Spinal cord (tissue), 10 donors: ENCODE measurements around the gene ERP27. TPM values are rescaled to one million over a fixed set of nuclear protein-coding genes. Genes with fewer than 3 reads are reported as not detected.

Source experiments
- DNase-seq, 6 donors: peaks; one replicate each; pipeline versions ENCODE4 v3.0.0 to v3.0.0-alpha.2; 2013 to 2015; ENCODE audit warnings: low spot score in 6 of 6, low read depth in 4 of 6
- H3K27ac ChIP-seq: one replicate; pipeline ENCODE4 v1.5.1; 2013; ENCODE audit warnings: low read depth, low read length, control low read depth
- H3K27me3 ChIP-seq: one replicate; pipeline ENCODE4 v1.6.1; 2013; ENCODE audit warnings: low read length; ENCODE audit not compliant: control insufficient read depth, insufficient read depth
- H3K36me3 ChIP-seq: one replicate; pipeline ENCODE4 v1.6.1; 2013; ENCODE audit warnings: low read length; ENCODE audit not compliant: control insufficient read depth, insufficient read depth
- H3K4me1 ChIP-seq: one replicate; pipeline ENCODE4 v1.6.1; 2013; ENCODE audit warnings: low read length; ENCODE audit not compliant: control insufficient read depth, insufficient read depth
- H3K4me3 ChIP-seq: one replicate; pipeline ENCODE4 v1.5.1; 2013; ENCODE audit warnings: low read depth, low read length, control low read depth
- H3K9me3 ChIP-seq: one replicate; pipeline ENCODE4 v1.6.1; 2013; ENCODE audit warnings: low read length; ENCODE audit not compliant: control insufficient read depth, insufficient read depth
- WGBS: methylation state at CpG from one replicate; pipeline ENCODE4 v1.1.5; 2013; ENCODE audit warnings: missing lambda C conversion rate; ENCODE audit not compliant: insufficient coverage; 5-methylcytosine and 5-hydroxymethylcytosine counted together
- long read RNA-seq, 4 donors: transcript quantifications; one replicate each; lab custom pipeline, GENCODE V29; 2026
- polyA plus RNA-seq, 2 donors: library from polyadenylated mRNA; unstranded; fragments of 120-200 nt; gene quantifications; one replicate each; pipeline ENCODE4 v1.2.1, GENCODE V29; 2013; ENCODE audit not compliant: insufficient read length in 2 of 2
- total RNA-seq, 2 donors: library from RNA; depleted of rRNA in 1 of 2; stranded (reverse); fragments of 120-200 nt in 1 of 2; fragments of >200 nt in 1 of 2; gene quantifications; one replicate each; pipeline versions ENCODE4 v1.2.3 to v1.2.4, GENCODE V29; 2013 to 2014
- donor health status: healthy.

ERP27 gene
- total RNA-seq (1 to 10 TPM in 1 of 2 donors, under 1 TPM in 1; 0.22 to 1.1 TPM), polyA plus RNA-seq (under 1 TPM; 0.38 to 0.45 TPM)
- long read RNA-seq, donor 1, result 0 reads
- long read RNA-seq, donor 2, result 0 reads
- long read RNA-seq, donor 3, result 0 reads
- long read RNA-seq, donor 4, result 0 reads

DNA sequence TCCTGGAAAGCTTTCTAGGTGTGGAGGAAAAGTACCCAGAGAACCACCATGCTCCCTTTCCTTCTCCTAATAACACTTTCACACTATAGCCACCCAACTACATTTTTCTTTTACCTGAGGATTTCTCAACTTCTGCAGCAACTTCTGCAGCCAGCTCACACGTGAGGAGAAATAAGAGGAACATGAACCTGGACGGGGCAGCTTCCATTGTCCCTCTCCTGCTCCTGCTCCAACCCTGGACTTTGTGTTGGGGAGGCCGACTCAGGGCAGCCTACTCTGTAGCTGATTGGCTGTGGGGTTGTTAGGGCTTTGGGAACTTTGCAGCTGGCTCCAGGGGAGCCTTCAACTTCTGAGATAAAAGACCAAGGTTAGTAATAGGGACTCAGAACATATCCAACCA is at the start of gene ERP27:
Gene ERP27 (minus strand): TSS at position 237 of the 400 bp plus-strand sequence. CDS start 29 bp downstream, at position 208.
- 71% methylated on average over 1 of the region's 3 CpGs for WGBS
- Histone ChIP-seq H3K27ac (no peak within 1 kb of the TSS), H3K9me3 (no peaks in the 10 kb centered on the region), H3K27me3 (no peaks in the 10 kb centered on the region), H3K36me3 (no peaks in the 10 kb centered on the region), H3K4me3 (no peak within 1 kb of the TSS), H3K4me1 (no peaks in the 10 kb centered on the region)
- DNase-seq, result no peak

- no CpG with 5 or more reads among the region's 3 CpGs for WGBS
- H3K9me3 ChIP-seq, result no peaks in the 10 kb centered on the region
- H3K27ac ChIP-seq, result no peak overlapping the region
- H3K4me3 ChIP-seq, result no peak overlapping the region
- no peaks in the 10 kb centered on the region for H3K27me3 ChIP-seq
- no peak for DNase-seq
- H3K36me3 ChIP-seq, result no peaks in the 10 kb centered on the region
- no peaks in the 10 kb centered on the region for H3K4me1 ChIP-seq
Observed at GRCh38 chr12:14988035-14988434, 49.7 kb upstream of the ERP27 start.

DNA sequence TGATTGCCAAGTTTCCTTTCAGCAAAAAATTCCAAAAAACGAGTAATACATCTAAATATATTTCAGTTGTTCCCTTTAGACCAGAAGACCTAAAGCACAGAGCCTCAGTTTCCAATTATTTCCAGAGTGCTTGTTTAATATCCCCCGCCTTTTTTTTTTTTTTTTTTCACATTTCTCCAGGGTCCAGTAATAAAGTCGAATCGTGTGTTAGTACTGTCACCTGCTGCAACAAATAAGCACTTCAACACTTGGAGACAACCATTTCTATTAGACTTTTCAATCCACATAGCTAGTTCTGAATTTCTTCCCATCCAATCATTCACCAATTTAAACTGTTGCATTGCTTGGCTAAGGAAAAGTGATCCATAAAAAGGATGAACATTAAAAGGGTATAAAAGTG is 48.1 kb upstream of the ERP27 start:
- Histone ChIP-seq H3K9me3 (no peaks in the 10 kb centered on the region), H3K4me3 (no peak overlapping the region), H3K27me3 (no peaks in the 10 kb centered on the region), H3K4me1 (no peaks in the 10 kb centered on the region), H3K27ac (no peak overlapping the region), H3K36me3 (no peaks in the 10 kb centered on the region)
- DNase-seq, result no peak
- WGBS, result 76% methylated on average over 4 of the region's 4 CpGs

GRCh38 chr12:14984766-14985285 is 46.5 kb upstream of the ERP27 start:
- H3K27me3 ChIP-seq, result no peaks in the 10 kb centered on the region
- H3K36me3 ChIP-seq, result no peaks in the 10 kb centered on the region
- no CpG with 5 or more reads among the region's 1 CpG for WGBS
- H3K4me1 ChIP-seq, result no peaks in the 10 kb centered on the region
- H3K9me3 ChIP-seq, result no peaks in the 10 kb centered on the region
- peak in 1 of 6 donors; percentile 31 for DNase-seq
- H3K27ac ChIP-seq, result no peak overlapping the region
- no peak overlapping the region for H3K4me3 ChIP-seq

GRCh38 chr12:14984036-14984435 is 45.7 kb upstream of the ERP27 start:
- Histone ChIP-seq H3K36me3 (no peaks in the 10 kb centered on the region), H3K27ac (no peak overlapping the region), H3K9me3 (no peaks in the 10 kb centered on the region), H3K27me3 (no peaks in the 10 kb centered on the region), H3K4me3 (no peak overlapping the region), H3K4me1 (no peaks in the 10 kb centered on the region)
- DNase-seq, result no peak
- no CpG with 5 or more reads among the region's 1 CpG for WGBS

DNA sequence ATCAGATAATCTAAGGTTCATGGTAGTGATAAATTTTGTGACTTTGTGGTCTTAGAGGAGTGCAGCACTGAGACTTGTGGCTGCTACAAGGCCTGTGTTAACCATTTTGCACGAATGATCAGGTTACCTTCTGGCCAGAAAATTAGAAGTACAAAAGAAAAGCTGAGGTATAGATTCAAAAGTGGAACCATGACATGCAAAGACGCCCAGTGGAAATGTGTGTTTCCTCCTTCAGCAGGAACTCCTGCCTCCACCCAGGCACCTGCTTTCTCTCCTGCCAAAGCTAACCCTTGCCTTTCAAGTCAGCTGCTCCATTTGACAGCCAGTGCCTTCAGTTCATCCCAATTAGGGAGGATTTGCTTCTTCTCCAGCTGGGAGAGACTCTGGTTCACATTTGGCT is 44.7 kb upstream of the ERP27 start:
- H3K4me1 ChIP-seq, result no peaks in the 10 kb centered on the region
- H3K36me3 ChIP-seq, result no peaks in the 10 kb centered on the region
- H3K9me3 ChIP-seq, result no peaks in the 10 kb centered on the region
- no peak overlapping the region for H3K27ac ChIP-seq
- 100% methylated on average over 1 of the region's 2 CpGs for WGBS
- no peak overlapping the region for H3K4me3 ChIP-seq
- H3K27me3 ChIP-seq, result no peaks in the 10 kb centered on the region
- no peak for DNase-seq

- no peak overlapping the region for H3K4me3 ChIP-seq
- DNase-seq, result no peak
- no CpG with 5 or more reads among the region's 1 CpG for WGBS
Observed at GRCh38 chr12:14982562-14982961, 44.2 kb upstream of the ERP27 start.

GRCh38 chr12:14981049-14981448 is 42.7 kb upstream of the ERP27 start:
- H3K4me1 ChIP-seq, result no peaks in the 10 kb centered on the region
- 100% methylated on average over 2 of the region's 2 CpGs for WGBS
- H3K36me3 ChIP-seq, result no peaks in the 10 kb centered on the region
- no peak overlapping the region for H3K27ac ChIP-seq
- no peaks in the 10 kb centered on the region for H3K27me3 ChIP-seq
- no peaks in the 10 kb centered on the region for H3K9me3 ChIP-seq
- no peak for DNase-seq
- H3K4me3 ChIP-seq, result no peak overlapping the region

More at GRCh38 chr12:14982562-14982961, 44.2 kb upstream of the ERP27 start:
- H3K9me3 ChIP-seq, result no peaks in the 10 kb centered on the region
- H3K4me1 ChIP-seq, result no peaks in the 10 kb centered on the region
- no peaks in the 10 kb centered on the region for H3K36me3 ChIP-seq
- H3K27me3 ChIP-seq, result no peaks in the 10 kb centered on the region
- H3K27ac ChIP-seq, result no peak overlapping the region

GRCh38 chr12:14979468-14979867 is 41.1 kb upstream of the ERP27 start:
- no peak overlapping the region for H3K4me3 ChIP-seq
- H3K27ac ChIP-seq, result no peak overlapping the region
- no peak for DNase-seq
- H3K4me1 ChIP-seq, result no peaks in the 10 kb centered on the region
- H3K27me3 ChIP-seq, result no peaks in the 10 kb centered on the region
- no peaks in the 10 kb centered on the region for H3K9me3 ChIP-seq
- H3K36me3 ChIP-seq, result no peaks in the 10 kb centered on the region

GRCh38 chr12:14976658-14977057 is 38.3 kb upstream of the ERP27 start:
- Histone ChIP-seq H3K36me3 (no peaks in the 10 kb centered on the region), H3K27me3 (no peaks in the 10 kb centered on the region), H3K4me3 (no peak overlapping the region), H3K27ac (no peak overlapping the region), H3K4me1 (no peaks in the 10 kb centered on the region), H3K9me3 (no peaks in the 10 kb centered on the region)
- DNase-seq, result no peak
- no CpG with 5 or more reads among the region's 3 CpGs for WGBS
